DND-41 (cell line): ENCODE results near the gene RCAN1.

Source experiments
- EZH2 ChIP-seq: IDR thresholded peaks from 3 replicates; pipeline ENCODE4 v1.6.1; 2012; ENCODE audit warnings: borderline replicate concordance, low read depth, mild to moderate bottlenecking, moderate library complexity, low read length, inconsistent platforms; ENCODE audit not compliant: severe bottlenecking
- TF ChIP-seq, protein P1 (sequence below): IDR thresholded peaks from 2 replicates; pipeline ENCODE4 v1.5.1; 2012; ENCODE audit warnings: borderline replicate concordance, low read length, moderate library complexity, mild to moderate bottlenecking; ENCODE audit not compliant: poor library complexity, severe bottlenecking; ENCODE audit errors: extremely low read depth

GRCh38 chr21:34602061-34602460 lies 12.9 kb downstream of the RCAN1 start:
- TF ChIP-seq, protein P1, sequence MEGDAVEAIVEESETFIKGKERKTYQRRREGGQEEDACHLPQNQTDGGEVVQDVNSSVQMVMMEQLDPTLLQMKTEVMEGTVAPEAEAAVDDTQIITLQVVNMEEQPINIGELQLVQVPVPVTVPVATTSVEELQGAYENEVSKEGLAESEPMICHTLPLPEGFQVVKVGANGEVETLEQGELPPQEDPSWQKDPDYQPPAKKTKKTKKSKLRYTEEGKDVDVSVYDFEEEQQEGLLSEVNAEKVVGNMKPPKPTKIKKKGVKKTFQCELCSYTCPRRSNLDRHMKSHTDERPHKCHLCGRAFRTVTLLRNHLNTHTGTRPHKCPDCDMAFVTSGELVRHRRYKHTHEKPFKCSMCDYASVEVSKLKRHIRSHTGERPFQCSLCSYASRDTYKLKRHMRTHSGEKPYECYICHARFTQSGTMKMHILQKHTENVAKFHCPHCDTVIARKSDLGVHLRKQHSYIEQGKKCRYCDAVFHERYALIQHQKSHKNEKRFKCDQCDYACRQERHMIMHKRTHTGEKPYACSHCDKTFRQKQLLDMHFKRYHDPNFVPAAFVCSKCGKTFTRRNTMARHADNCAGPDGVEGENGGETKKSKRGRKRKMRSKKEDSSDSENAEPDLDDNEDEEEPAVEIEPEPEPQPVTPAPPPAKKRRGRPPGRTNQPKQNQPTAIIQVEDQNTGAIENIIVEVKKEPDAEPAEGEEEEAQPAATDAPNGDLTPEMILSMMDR: no peak
- no peak for TF ChIP-seq EZH2
